H9 (cell line): ENCODE results near the gene PHTF1. TPM values are rescaled to one million over a fixed set of nuclear protein-coding genes. Genes with fewer than 3 reads are reported as not detected.

Experiments
- DNase-seq: peaks from one replicate; pipeline ENCODE4 v3.0.0-alpha.2; 2017
- H2AFZ ChIP-seq: one replicate; pipeline ENCODE4 v1.6.1; 2013; ENCODE audit warnings: mild to moderate bottlenecking, low read length, control low read depth, moderate library complexity
- H2AK5ac ChIP-seq: 2 replicates; pipeline ENCODE4 v1.6.1; 2013; ENCODE audit warnings: low read length, control low read depth, mixed read lengths; ENCODE audit not compliant: insufficient read length
- H2BK120ac ChIP-seq: one replicate; pipeline ENCODE4 v1.6.1; 2013; ENCODE audit warnings: low read depth, mild to moderate bottlenecking, low read length, control low read depth, inconsistent platforms; ENCODE audit not compliant: poor library complexity, severe bottlenecking
- H2BK12ac ChIP-seq: 2 replicates; pipeline ENCODE4 v1.6.1; 2013; ENCODE audit warnings: low read length, control low read depth, mixed read lengths, low read depth; ENCODE audit not compliant: insufficient read length
- H2BK15ac ChIP-seq: 2 replicates; pipeline ENCODE4 v1.6.1; 2013; ENCODE audit warnings: low read depth, low read length, control low read depth
- H2BK20ac ChIP-seq: one replicate; pipeline ENCODE4 v1.6.1; 2013; ENCODE audit warnings: low read depth, mild to moderate bottlenecking, low read length, control low read depth, inconsistent platforms; ENCODE audit not compliant: poor library complexity, severe bottlenecking
- H2BK5ac ChIP-seq: 2 replicates; pipeline ENCODE4 v1.6.1; 2013; ENCODE audit warnings: low read length, control low read depth, mixed read lengths; ENCODE audit not compliant: insufficient read length
- H3K14ac ChIP-seq: 2 replicates; pipeline ENCODE4 v1.6.1; 2013; ENCODE audit warnings: low read length, control low read depth; ENCODE audit not compliant: insufficient read depth
- H3K18ac ChIP-seq: 2 replicates; pipeline ENCODE4 v1.6.1; 2013; ENCODE audit warnings: low read depth, mild to moderate bottlenecking, mixed read lengths, low read length, control low read depth; ENCODE audit not compliant: insufficient read length
- H3K23ac ChIP-seq: 2 replicates; pipeline ENCODE4 v1.6.1; 2013; ENCODE audit warnings: low read length, control low read depth, mixed read lengths, low read depth; ENCODE audit not compliant: insufficient read length
- H3K23me2 ChIP-seq: 2 replicates; pipeline ENCODE4 v1.6.1; 2013; ENCODE audit warnings: low read depth, mild to moderate bottlenecking, mixed read lengths, low read length, control low read depth; ENCODE audit not compliant: insufficient read length, poor library complexity, severe bottlenecking
- H3K27ac ChIP-seq: 2 replicates; pipeline ENCODE4 v1.5.1; 2013; ENCODE audit warnings: low read length, control low read depth, mixed read lengths, low read depth; ENCODE audit not compliant: insufficient read length
- H3K27me3 ChIP-seq: 2 replicates; pipeline ENCODE4 v1.6.1; 2013; ENCODE audit warnings: low read length, control low read depth, inconsistent platforms; ENCODE audit not compliant: insufficient read depth
- H3K4ac ChIP-seq: 2 replicates; pipeline ENCODE4 v1.6.1; 2013; ENCODE audit warnings: low read depth, mild to moderate bottlenecking, control low read depth, inconsistent platforms, low read length, moderate library complexity
- H3K4me1 ChIP-seq: 2 replicates; pipeline ENCODE4 v1.6.1; 2013; ENCODE audit warnings: low read length, control low read depth, inconsistent platforms; ENCODE audit not compliant: insufficient read depth
- H3K4me2 ChIP-seq: 2 replicates; pipeline ENCODE4 v1.6.1; 2013; ENCODE audit warnings: low read length, control low read depth, mixed read lengths; ENCODE audit not compliant: insufficient read length, insufficient read depth
- H3K56ac ChIP-seq: 2 replicates; pipeline ENCODE4 v1.6.1; 2013; ENCODE audit warnings: low read depth, mild to moderate bottlenecking, mixed read lengths, low read length, control low read depth; ENCODE audit not compliant: insufficient read length
- H3K79me1 ChIP-seq: 2 replicates; pipeline ENCODE4 v1.6.1; 2013; ENCODE audit warnings: low read depth, mild to moderate bottlenecking, moderate library complexity, low read length, control low read depth, inconsistent platforms; ENCODE audit not compliant: insufficient read depth, poor library complexity, severe bottlenecking
- H3K79me2 ChIP-seq: 2 replicates; pipeline ENCODE4 v1.6.1; 2013; ENCODE audit warnings: low read length, control low read depth, inconsistent platforms; ENCODE audit not compliant: insufficient read depth
- H3K9ac ChIP-seq: 2 replicates; pipeline ENCODE4 v1.6.1; 2013; ENCODE audit warnings: low read length, control low read depth, mixed read lengths; ENCODE audit not compliant: insufficient read length; ENCODE audit errors: extremely low read depth
- H3K9me3 ChIP-seq: one replicate; pipeline ENCODE4 v1.6.1; 2013; ENCODE audit warnings: low read depth, low read length, inconsistent platforms; ENCODE audit not compliant: control insufficient read depth
- H3T11ph ChIP-seq: one replicate; pipeline ENCODE4 v1.6.1; 2013; ENCODE audit warnings: mild to moderate bottlenecking, low read length, control low read depth, inconsistent platforms
- H4K20me1 ChIP-seq: one replicate; pipeline ENCODE4 v1.6.1; 2013; ENCODE audit not compliant: control insufficient read depth, insufficient read length, insufficient read depth
- H4K5ac ChIP-seq: 2 replicates; pipeline ENCODE4 v1.6.1; 2013; ENCODE audit warnings: low read depth, mild to moderate bottlenecking, mixed read lengths, low read length, control low read depth; ENCODE audit not compliant: insufficient read length
- H4K8ac ChIP-seq: replicated peaks from 2 replicates; pipeline ENCODE4 v1.6.1; 2013; ENCODE audit warnings: low read length, control low read depth, mixed read lengths, low read depth; ENCODE audit not compliant: insufficient read length
- H4K91ac ChIP-seq: 2 replicates; pipeline ENCODE4 v1.6.1; 2013; ENCODE audit warnings: low read depth, mild to moderate bottlenecking, moderate library complexity, mixed read lengths, low read length, control low read depth; ENCODE audit not compliant: insufficient read length
- H3K27ac Mint-ChIP-seq, 3 experiments: 2 replicates in 2 of 3; 3 replicates in 1 of 3; pipeline ENCODE4 v1.8.0; 2020 to 2021; ENCODE audit warnings: mixed read lengths in 3 of 3, mild to moderate bottlenecking in 1 of 3, moderate library complexity in 1 of 3
- H3K27me3 Mint-ChIP-seq: 2 replicates; pipeline ENCODE4 v1.8.0; 2021; ENCODE audit warnings: low read depth, mild to moderate bottlenecking, moderate library complexity, mixed read lengths
- H3K36me3 Mint-ChIP-seq, 3 experiments: 2 replicates in 2 of 3; 3 replicates in 1 of 3; pipeline ENCODE4 v1.8.0; 2020 to 2021; ENCODE audit warnings: low read depth in 3 of 3, mixed read lengths in 3 of 3; ENCODE audit not compliant: insufficient read depth in 1 of 3
- H3K4me1 Mint-ChIP-seq, 2 experiments: 2 replicates each; pipeline ENCODE4 v1.8.0; 2020; ENCODE audit warnings: mixed read lengths in 2 of 2
- H3K4me3 Mint-ChIP-seq, 2 experiments: 2 replicates in 1 of 2; 3 replicates in 1 of 2; pipeline ENCODE4 v1.8.0; 2020 to 2021; ENCODE audit warnings: mild to moderate bottlenecking in 2 of 2, mixed read lengths in 2 of 2, moderate library complexity in 1 of 2
- H3K9me3 Mint-ChIP-seq, 2 experiments: 2 replicates in 1 of 2; 3 replicates in 1 of 2; pipeline ENCODE4 v1.8.0; 2020; ENCODE audit warnings: mild to moderate bottlenecking in 2 of 2, mixed read lengths in 2 of 2, moderate library complexity in 1 of 2
- WGBS: extraction: QIAGEN DNeasy Blood & Tissue Kit; methylation state at CpG from one replicate; pipeline ENCODE4 v1.1.7; 2013; ENCODE audit warnings: missing lambda C conversion rate, low lambda C conversion rate, mixed read lengths; ENCODE audit not compliant: insufficient read length; ENCODE audit errors: extremely low coverage; 5-methylcytosine and 5-hydroxymethylcytosine counted together
- total RNA-seq: library from RNA; stranded (reverse); gene quantifications from 2 replicates; pipeline ENCODE4 v1.2.1, GENCODE V29; 2021
- TF ChIP-seq, protein P1 (sequence below): fragments of 200-600 bp; sonication (generic); conservative IDR thresholded peaks from 3 replicates; pipeline ENCODE4 v1.8.0; 2021; ENCODE audit warnings: antibody characterized with exemption, mild to moderate bottlenecking

Gene PHTF1
- total RNA-seq, 1 experiment from 2014 or later: 28.4 TPM

DNA sequence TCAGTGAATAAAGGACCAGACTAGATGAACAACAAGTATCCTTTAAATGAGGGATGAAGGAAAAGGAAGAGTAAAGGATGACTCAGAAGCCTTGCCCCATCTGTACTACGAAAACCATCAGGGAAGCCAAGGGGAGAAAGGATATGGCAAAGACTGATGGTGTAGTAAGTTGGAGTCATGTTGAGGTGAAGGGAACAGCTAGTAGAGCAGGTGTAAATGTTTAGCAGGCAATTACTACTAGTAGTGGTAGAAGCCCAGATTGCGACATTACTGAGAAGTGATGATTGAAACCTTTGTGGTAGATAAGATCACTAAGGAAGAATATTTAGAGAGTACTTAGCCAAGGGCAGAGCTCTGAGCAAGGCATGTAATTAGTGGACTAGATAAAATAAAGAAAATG lies 84.0 kb downstream of the PHTF1 start:
- no peaks in the 10 kb centered on the region for H3K79me2 ChIP-seq
- no peak overlapping the region for H2BK5ac ChIP-seq
- no peak overlapping the region for H2BK120ac ChIP-seq
- H3K4me2 ChIP-seq: no peak overlapping the region
- H3K9ac ChIP-seq: no peak overlapping the region
- H2BK15ac ChIP-seq: no peak overlapping the region
- no peak overlapping the region for H3K14ac ChIP-seq
- no peak overlapping the region for H2AFZ ChIP-seq
- no peak overlapping the region for H3K23ac ChIP-seq
- no peak overlapping the region for H2AK5ac ChIP-seq
- Mint-ChIP-seq H3K27me3 (no peaks in the 10 kb centered on the region), H3K9me3 (no peaks in the 10 kb centered on the region), H3K27ac (no peak overlapping the region), H3K4me1 (no peaks in the 10 kb centered on the region), H3K36me3 (no peaks in the 10 kb centered on the region; a peak in 1 of 7 replicates), H3K4me3 (no peak overlapping the region)
- no peak overlapping the region for H4K5ac ChIP-seq
- no peak overlapping the region for H3K27ac ChIP-seq
- no peak overlapping the region for H2BK20ac ChIP-seq
- no peaks in the 10 kb centered on the region for H4K20me1 ChIP-seq
- H3K56ac ChIP-seq: no peak overlapping the region
- DNase-seq: no peak
- WGBS: no CpG with 5 or more reads among the region's 2 CpGs
- H3K27me3 ChIP-seq: no peaks in the 10 kb centered on the region
- H3K23me2 ChIP-seq: no peaks in the 10 kb centered on the region
- no peaks in the 10 kb centered on the region for H3K4me1 ChIP-seq
- H3K4ac ChIP-seq: no peak overlapping the region
- no peaks in the 10 kb centered on the region for H3K79me1 ChIP-seq
- H4K8ac ChIP-seq: no peak overlapping the region
- H2BK12ac ChIP-seq: no peak overlapping the region
- no peak overlapping the region for H3T11ph ChIP-seq
- H3K9me3 ChIP-seq: no peaks in the 10 kb centered on the region
- no peak overlapping the region for H4K91ac ChIP-seq
- no peak overlapping the region for H3K18ac ChIP-seq
- TF ChIP-seq, protein P1, sequence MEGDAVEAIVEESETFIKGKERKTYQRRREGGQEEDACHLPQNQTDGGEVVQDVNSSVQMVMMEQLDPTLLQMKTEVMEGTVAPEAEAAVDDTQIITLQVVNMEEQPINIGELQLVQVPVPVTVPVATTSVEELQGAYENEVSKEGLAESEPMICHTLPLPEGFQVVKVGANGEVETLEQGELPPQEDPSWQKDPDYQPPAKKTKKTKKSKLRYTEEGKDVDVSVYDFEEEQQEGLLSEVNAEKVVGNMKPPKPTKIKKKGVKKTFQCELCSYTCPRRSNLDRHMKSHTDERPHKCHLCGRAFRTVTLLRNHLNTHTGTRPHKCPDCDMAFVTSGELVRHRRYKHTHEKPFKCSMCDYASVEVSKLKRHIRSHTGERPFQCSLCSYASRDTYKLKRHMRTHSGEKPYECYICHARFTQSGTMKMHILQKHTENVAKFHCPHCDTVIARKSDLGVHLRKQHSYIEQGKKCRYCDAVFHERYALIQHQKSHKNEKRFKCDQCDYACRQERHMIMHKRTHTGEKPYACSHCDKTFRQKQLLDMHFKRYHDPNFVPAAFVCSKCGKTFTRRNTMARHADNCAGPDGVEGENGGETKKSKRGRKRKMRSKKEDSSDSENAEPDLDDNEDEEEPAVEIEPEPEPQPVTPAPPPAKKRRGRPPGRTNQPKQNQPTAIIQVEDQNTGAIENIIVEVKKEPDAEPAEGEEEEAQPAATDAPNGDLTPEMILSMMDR: no peak
